B cell (primary cell): ENCODE measurements around the gene SPRY2.

ENCODE experiments used
- EZH2 ChIP-seq: IDR thresholded peaks from 2 replicates; pipeline ENCODE4 v1.6.1; 2012; ENCODE audit warnings: borderline replicate concordance, low read depth, mild to moderate bottlenecking, moderate library complexity, low read length; ENCODE audit not compliant: insufficient read depth, poor library complexity, severe bottlenecking
- TF ChIP-seq, protein P1 (sequence below): fragments of 200-600 bp; IDR thresholded peaks from one replicate; pipeline ENCODE4 v1.8.0; 2022; ENCODE audit warnings: antibody characterized with exemption, mild to moderate bottlenecking

GRCh38 chr13:80345771-80346510, 5.0 kb upstream of the SPRY2 start:
- TF ChIP-seq, protein P1, sequence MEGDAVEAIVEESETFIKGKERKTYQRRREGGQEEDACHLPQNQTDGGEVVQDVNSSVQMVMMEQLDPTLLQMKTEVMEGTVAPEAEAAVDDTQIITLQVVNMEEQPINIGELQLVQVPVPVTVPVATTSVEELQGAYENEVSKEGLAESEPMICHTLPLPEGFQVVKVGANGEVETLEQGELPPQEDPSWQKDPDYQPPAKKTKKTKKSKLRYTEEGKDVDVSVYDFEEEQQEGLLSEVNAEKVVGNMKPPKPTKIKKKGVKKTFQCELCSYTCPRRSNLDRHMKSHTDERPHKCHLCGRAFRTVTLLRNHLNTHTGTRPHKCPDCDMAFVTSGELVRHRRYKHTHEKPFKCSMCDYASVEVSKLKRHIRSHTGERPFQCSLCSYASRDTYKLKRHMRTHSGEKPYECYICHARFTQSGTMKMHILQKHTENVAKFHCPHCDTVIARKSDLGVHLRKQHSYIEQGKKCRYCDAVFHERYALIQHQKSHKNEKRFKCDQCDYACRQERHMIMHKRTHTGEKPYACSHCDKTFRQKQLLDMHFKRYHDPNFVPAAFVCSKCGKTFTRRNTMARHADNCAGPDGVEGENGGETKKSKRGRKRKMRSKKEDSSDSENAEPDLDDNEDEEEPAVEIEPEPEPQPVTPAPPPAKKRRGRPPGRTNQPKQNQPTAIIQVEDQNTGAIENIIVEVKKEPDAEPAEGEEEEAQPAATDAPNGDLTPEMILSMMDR: no peak
- TF ChIP-seq EZH2: no peak
